WTC11 (cell line): Measurements from ENCODE around the gene IFT20. TPM values are rescaled to one million over a fixed set of nuclear protein-coding genes. Genes with fewer than 3 reads are reported as not detected.

Source experiments
- ATAC-seq: fragments of 200-7000 bp; cut with Tn5 transposase; 2 replicates; pipeline ENCODE4 v1.10.0; 2021; ENCODE audit warnings: mild to moderate bottlenecking, moderate library complexity
- CTCF ChIA-PET: fragments of 300-600 bp; sonication (Branson Sonifier 250); formaldehyde crosslinking; loops from one replicate; lab custom pipeline; 2021; ENCODE audit warnings: antibody characterized with exemption; lab: Charles Lee
- POLR2A ChIA-PET: fragments of 350-600 bp; sonication (Branson Sonifier 250); formaldehyde crosslinking; loops from one replicate; lab custom pipeline; 2021; ENCODE audit warnings: antibody characterized with exemption; lab: Charles Lee
- DNase-seq: peaks from one replicate; pipeline ENCODE4 v3.0.0; 2021; ENCODE audit warnings: low spot score
- H3K27ac Mint-ChIP-seq: 2 replicates; pipeline ENCODE4 v1.8.0; 2021; ENCODE audit warnings: mixed read lengths
- H3K27me3 Mint-ChIP-seq: 2 replicates; pipeline ENCODE4 v1.8.0; 2021; ENCODE audit warnings: low read depth, mild to moderate bottlenecking, moderate library complexity, mixed read lengths
- H3K36me3 Mint-ChIP-seq: 2 replicates; pipeline ENCODE4 v1.8.0; 2021; ENCODE audit warnings: mixed read lengths
- H3K4me1 Mint-ChIP-seq: 2 replicates; pipeline ENCODE4 v1.8.0; 2022; ENCODE audit warnings: mixed read lengths
- H3K4me3 Mint-ChIP-seq: 2 replicates; pipeline ENCODE4 v1.8.0; 2021; ENCODE audit warnings: mild to moderate bottlenecking, moderate library complexity, mixed read lengths
- H3K9me3 Mint-ChIP-seq: 2 replicates; pipeline ENCODE4 v1.8.0; 2021; ENCODE audit warnings: mixed read lengths
- AFF4 ChIP-seq: sonication (generic); formaldehyde crosslinking; IDR thresholded peaks from 2 replicates; pipeline ENCODE4 v1.8.1; 2023; ENCODE audit warnings: mild to moderate bottlenecking, missing genetic modification reagents, borderline replicate concordance
- AR ChIP-seq: fragments of 250-450 bp; sonication (Bioruptor Pico); IDR thresholded peaks from 2 replicates; pipeline ENCODE4 v1.9.0; 2021; ENCODE audit warnings: mild to moderate bottlenecking
- ATF3 ChIP-seq: sonication (generic); formaldehyde crosslinking; conservative IDR thresholded peaks from 2 replicates; pipeline ENCODE4 v1.8.1; 2022; ENCODE audit warnings: mild to moderate bottlenecking, missing genetic modification reagents
- CBFB ChIP-seq: sonication (generic); formaldehyde crosslinking; IDR thresholded peaks from 2 replicates; pipeline ENCODE4 v1.8.1; 2022; ENCODE audit warnings: mild to moderate bottlenecking, low read depth, missing genetic modification reagents
- CTCF ChIP-seq: fragments of 200-600 bp; IDR thresholded peaks from 2 replicates; pipeline ENCODE4 v1.8.0; 2022; ENCODE audit warnings: antibody characterized with exemption
- HMGA2 ChIP-seq: fragments of 250-450 bp; sonication (Bioruptor Pico); IDR thresholded peaks from 2 replicates; pipeline ENCODE4 v1.4.0; 2021; ENCODE audit warnings: mild to moderate bottlenecking, moderate library complexity
- HMGXB4 ChIP-seq: sonication (generic); formaldehyde crosslinking; IDR thresholded peaks from 2 replicates; pipeline ENCODE4 v1.8.1; 2023; ENCODE audit warnings: mild to moderate bottlenecking, moderate library complexity, missing genetic modification reagents
- MYBL2 ChIP-seq: sonication (generic); formaldehyde crosslinking; IDR thresholded peaks from 2 replicates; pipeline ENCODE4 v1.8.1; 2023; ENCODE audit warnings: mild to moderate bottlenecking, moderate library complexity, missing genetic modification reagents
- NFATC4 ChIP-seq: fragments of 250-450 bp; sonication (Bioruptor Pico); IDR thresholded peaks from 2 replicates; pipeline ENCODE4 v1.9.0; 2021; ENCODE audit warnings: mild to moderate bottlenecking
- NFYB ChIP-seq: sonication (generic); formaldehyde crosslinking; conservative IDR thresholded peaks from 2 replicates; pipeline ENCODE4 v1.8.0; 2022; ENCODE audit warnings: low read depth, missing genetic modification reagents
- NR1H2 ChIP-seq: sonication (generic); formaldehyde crosslinking; IDR thresholded peaks from 2 replicates; pipeline ENCODE4 v1.9.0; 2021; ENCODE audit warnings: mild to moderate bottlenecking, moderate library complexity, missing genetic modification reagents
- PREB ChIP-seq: sonication (generic); formaldehyde crosslinking; IDR thresholded peaks from 2 replicates; pipeline ENCODE4 v1.8.1; 2022; ENCODE audit warnings: mild to moderate bottlenecking, missing genetic modification reagents, moderate library complexity, borderline replicate concordance
- SMAD4 ChIP-seq: sonication (generic); formaldehyde crosslinking; IDR thresholded peaks from 2 replicates; pipeline ENCODE4 v1.8.0; 2022; ENCODE audit warnings: mild to moderate bottlenecking, missing genetic modification reagents
- TEAD4 ChIP-seq: sonication (generic); formaldehyde crosslinking; IDR thresholded peaks from 2 replicates; pipeline ENCODE4 v1.8.0; 2022; ENCODE audit warnings: mild to moderate bottlenecking, missing genetic modification reagents
- USF2 ChIP-seq: sonication (generic); formaldehyde crosslinking; IDR thresholded peaks from 2 replicates; pipeline ENCODE4 v1.8.1; 2023; ENCODE audit warnings: mild to moderate bottlenecking, missing genetic modification reagents, moderate library complexity
- ZBTB21 ChIP-seq: sonication (generic); formaldehyde crosslinking; IDR thresholded peaks from 2 replicates; pipeline ENCODE4 v1.8.1; 2023; ENCODE audit warnings: mild to moderate bottlenecking, missing genetic modification reagents, borderline replicate concordance
- ZNF532 ChIP-seq: fragments of 250-450 bp; sonication (Bioruptor Pico); IDR thresholded peaks from 2 replicates; pipeline ENCODE4 v1.9.0; 2021; ENCODE audit warnings: mild to moderate bottlenecking, borderline replicate concordance
- total RNA-seq: library from RNA; stranded (reverse); gene quantifications from 3 replicates; pipeline ENCODE4 v1.2.3, GENCODE V29; 2021

IFT20 gene
- total RNA-seq, 1 experiment from 2014 or later, result 17.6 TPM

GRCh38 chr17:28364665-28365363 is 29.5 kb upstream of the IFT20 start, which contains the start of gene SEBOX:
Gene SEBOX, minus strand, starts transcription at chr17:28365199. Its CDS starts 48 bp downstream, at chr17:28365151.
- peaks cover 2% of the 10 kb centered on the region; the same call in 1 of the 2 replicates for H3K4me1 Mint-ChIP-seq
- POLR2A ChIA-PET, result no interaction called here
- TF ChIP-seq TEAD4 (CRISPR knock-in tag) (no peak), MYBL2 (CRISPR knock-in tag) (no peak), NFYB (CRISPR knock-in tag) (no peak), CBFB (CRISPR knock-in tag) (no peak), HMGXB4 (CRISPR knock-in tag) (no peak), USF2 (CRISPR knock-in tag) (no peak), HMGA2 (CRISPR knock-in tag) (no peak), ZNF532 (no peak), ATF3 (CRISPR knock-in tag) (no peak), AFF4 (CRISPR knock-in tag) (no peak), AR (CRISPR knock-in tag) (no peak), SMAD4 (no peak), ZBTB21 (CRISPR knock-in tag) (no peak), NFATC4 (CRISPR knock-in tag) (no peak), CTCF (no peak), NR1H2 (CRISPR knock-in tag) (no peak), PREB (no peak)

More at GRCh38 chr17:28364665-28365363, 29.5 kb upstream of the IFT20 start, which contains the start of gene SEBOX:
- Mint-ChIP-seq H3K36me3 (peaks cover 18% of the 10 kb centered on the region), H3K4me3 (no peak within 1 kb of the TSS), H3K27me3 (no peaks in the 10 kb centered on the region), H3K9me3 (no peaks in the 10 kb centered on the region), H3K27ac (no peak within 1 kb of the TSS)
- DNase-seq (no peak), ATAC-seq (no peak)
- CTCF ChIA-PET, result interaction anchor here (2.0 to 2.5 kb wide), 2 partner anchors 7 to 52 kb away, joined by 7 to 16 read pairs; partner anchors contain the start of gene POLDIP2
